Stimulated activated CD8-positive, alpha-beta memory T cell treated with anti-CD3 and anti-CD28 coated beads, Interleukin-7, amount 100 ng/mL, for 24 hours (primary cell): Measurements from ENCODE around the gene PPP1R1C.

Experiments used
- DNase-seq: peaks from one replicate; pipeline ENCODE4 v3.0.0-alpha.2; 2020; ENCODE audit warnings: low read depth

Gene PPP1R1C

GRCh38 chr2:182113334-182113733 lies 127.7 kb downstream of the PPP1R1C start:
- no peak for DNase-seq

- no peak for DNase-seq
Observed at GRCh38 chr2:182115258-182115657, 129.6 kb downstream of the PPP1R1C start.

GRCh38 chr2:182116774-182117173 lies 131.1 kb downstream of the PPP1R1C start:
- DNase-seq: no peak

GRCh38 chr2:182117196-182117595 lies 131.5 kb downstream of the PPP1R1C start:
- DNase-seq: no peak

- DNase-seq: no peak
Observed at GRCh38 chr2:182128821-182129707, 143.4 kb downstream of the PPP1R1C start.

- no peak for DNase-seq
Observed at GRCh38 chr2:182132605-182133004, 147.0 kb downstream of the PPP1R1C start.

- DNase-seq: no peak
Observed at GRCh38 chr2:182133195-182133891, 147.7 kb downstream of the PPP1R1C start.

- DNase-seq: no peak
Observed at GRCh38 chr2:182134201-182134600, 148.5 kb downstream of the PPP1R1C start.

GRCh38 chr2:182142062-182142461 lies 156.4 kb downstream of the PPP1R1C start:
- DNase-seq: no peak

GRCh38 chr2:182144041-182144775 lies 158.6 kb downstream of the PPP1R1C start:
- DNase-seq: no peak

- no peak for DNase-seq
Observed at GRCh38 chr2:182144776-182145165, 159.1 kb downstream of the PPP1R1C start.

- no peak for DNase-seq
Observed at GRCh38 chr2:182148344-182148743, 162.7 kb downstream of the PPP1R1C start.

- no peak for DNase-seq
Observed at GRCh38 chr2:182163878-182164277, 178.2 kb downstream of the PPP1R1C start.

- DNase-seq: no peak
Observed at GRCh38 chr2:182164686-182165085, 179.0 kb downstream of the PPP1R1C start.

GRCh38 chr2:182165202-182165601 lies 179.5 kb downstream of the PPP1R1C start:
- DNase-seq: no peak

- no peak for DNase-seq
Observed at GRCh38 chr2:182166406-182166805, 180.8 kb downstream of the PPP1R1C start.

GRCh38 chr2:182166841-182167240 lies 181.2 kb downstream of the PPP1R1C start:
- no peak for DNase-seq
